Mesendoderm (in vitro differentiated cells): ENCODE results near the gene TOR1AIP2.
"Not testable (repeated sequence)": the region's sequence is repeated elsewhere in the genome, so short reads cannot be mapped to it uniquely, and the experiment has no call there.

ENCODE experiments used
- DNase-seq: peaks from one replicate; pipeline ENCODE4 v3.0.0; 2013
- H2AK5ac ChIP-seq: 2 replicates; pipeline ENCODE4 v1.6.1; 2013; ENCODE audit warnings: low read length, inconsistent platforms
- H2BK120ac ChIP-seq: 2 replicates; pipeline ENCODE4 v1.6.1; 2013; ENCODE audit warnings: low read depth, mild to moderate bottlenecking, low read length, moderate library complexity, mixed read lengths
- H2BK15ac ChIP-seq: replicated peaks from 2 replicates; pipeline ENCODE4 v1.6.1; 2013; ENCODE audit warnings: low read depth, mild to moderate bottlenecking, moderate library complexity
- H2BK5ac ChIP-seq: 2 replicates; pipeline ENCODE4 v1.6.1; 2013; ENCODE audit warnings: low read length, inconsistent platforms
- H3K18ac ChIP-seq: 2 replicates; pipeline ENCODE4 v1.6.1; 2013; ENCODE audit warnings: mild to moderate bottlenecking, low read length, mixed read lengths
- H3K23ac ChIP-seq: one replicate; pipeline ENCODE4 v1.6.1; 2013; ENCODE audit warnings: low read length
- H3K27ac ChIP-seq: 2 replicates; pipeline ENCODE4 v1.5.1; 2013; ENCODE audit warnings: low read depth, mild to moderate bottlenecking, inconsistent platforms, low read length, moderate library complexity
- H3K27me3 ChIP-seq: 2 replicates; pipeline ENCODE4 v1.6.1; 2013; ENCODE audit warnings: low read length, control low read depth, mild to moderate bottlenecking, inconsistent platforms; ENCODE audit not compliant: insufficient read depth, poor library complexity
- H3K36me3 ChIP-seq: 2 replicates; pipeline ENCODE4 v1.6.1; 2013; ENCODE audit warnings: low read length, inconsistent platforms; ENCODE audit not compliant: control insufficient read depth, insufficient read depth
- H3K4ac ChIP-seq: one replicate; pipeline ENCODE4 v1.6.1; 2013; ENCODE audit warnings: low read depth, mild to moderate bottlenecking, low read length, moderate library complexity
- H3K4me1 ChIP-seq: 2 replicates; pipeline ENCODE4 v1.6.1; 2013; ENCODE audit warnings: low read depth, low read length, inconsistent platforms; ENCODE audit not compliant: control insufficient read depth
- H3K4me2 ChIP-seq: 2 replicates; pipeline ENCODE4 v1.6.1; 2013; ENCODE audit warnings: low read length
- H3K4me3 ChIP-seq: 2 replicates; pipeline ENCODE4 v1.5.1; 2013; ENCODE audit warnings: mild to moderate bottlenecking, low read length
- H3K56ac ChIP-seq: one replicate; pipeline ENCODE4 v1.6.1; 2013; ENCODE audit warnings: low read length
- H3K79me1 ChIP-seq: 2 replicates; pipeline ENCODE4 v1.6.1; 2013; ENCODE audit warnings: low read length, inconsistent platforms
- H3K79me2 ChIP-seq: 2 replicates; pipeline ENCODE4 v1.6.1; 2013; ENCODE audit warnings: mild to moderate bottlenecking, low read length; ENCODE audit not compliant: control insufficient read depth, insufficient read depth
- H3K9ac ChIP-seq: 2 replicates; pipeline ENCODE4 v1.6.1; 2013; ENCODE audit warnings: low read length, inconsistent platforms
- H4K5ac ChIP-seq: one replicate; pipeline ENCODE4 v1.6.1; 2013; ENCODE audit warnings: low read length
- H4K8ac ChIP-seq: one replicate; pipeline ENCODE4 v1.6.1; 2013; ENCODE audit warnings: low read depth, mild to moderate bottlenecking, control low read depth, low read length, moderate library complexity
- WGBS: extraction: QIAGEN DNeasy Blood & Tissue Kit; methylation state at CpG from one replicate; pipeline ENCODE4 v1.1.7; 2013; ENCODE audit warnings: low lambda C conversion rate, missing lambda C conversion rate; ENCODE audit not compliant: insufficient coverage; ENCODE audit errors: extremely low coverage; 5-methylcytosine and 5-hydroxymethylcytosine counted together

The TOR1AIP2 gene

GRCh38 chr1:179866616-179867015 lies 11.0 kb downstream of the TOR1AIP2 start:
- Histone ChIP-seq H2BK120ac (no peak overlapping the region), H3K36me3 (peaks cover 11% of the 10 kb centered on the region), H3K4ac (no peak overlapping the region), H3K23ac (no peak overlapping the region), H3K79me1 (peaks cover 14% of the 10 kb centered on the region), H4K8ac (no peak overlapping the region), H3K18ac (no peak overlapping the region), H3K4me3 (no peak overlapping the region), H3K4me2 (no peak overlapping the region), H3K56ac (no peak overlapping the region), H3K79me2 (peaks cover 7% of the 10 kb centered on the region), H3K27ac (no peak overlapping the region), H2BK5ac (no peak overlapping the region), H3K27me3 (no peaks in the 10 kb centered on the region), H3K4me1 (no peaks in the 10 kb centered on the region), H2AK5ac (no peak overlapping the region), H4K5ac (no peak overlapping the region), H2BK15ac (no peak overlapping the region), H3K9ac (no peak overlapping the region)
- DNase-seq: peak; percentile 2
- no CpG with 5 or more reads among the region's 7 CpGs for WGBS

GRCh38 chr1:179865377-179865776 lies 12.2 kb downstream of the TOR1AIP2 start:
- Histone ChIP-seq H3K27me3 (no peaks in the 10 kb centered on the region), H3K4me1 (no peaks in the 10 kb centered on the region), H3K4me3 (no peak overlapping the region), H3K36me3 (peaks cover 11% of the 10 kb centered on the region), H3K79me2 (peaks cover 7% of the 10 kb centered on the region), H3K9ac (no peak overlapping the region), H2BK120ac (no peak overlapping the region), H4K5ac (no peak overlapping the region), H3K4ac (no peak overlapping the region), H2BK5ac (no peak overlapping the region), H3K4me2 (no peak overlapping the region), H3K56ac (no peak overlapping the region), H2BK15ac (no peak overlapping the region), H3K23ac (no peak overlapping the region), H4K8ac (no peak overlapping the region), H3K27ac (no peak overlapping the region), H2AK5ac (no peak overlapping the region), H3K79me1 (peaks cover 14% of the 10 kb centered on the region), H3K18ac (no peak overlapping the region)
- WGBS: no CpG with 5 or more reads among the region's 6 CpGs
- no peak for DNase-seq

- Histone ChIP-seq H3K4me2 (no peak overlapping the region), H3K27me3 (no peaks in the 10 kb centered on the region), H3K79me1 (peaks cover 9% of the 10 kb centered on the region), H4K5ac (no peak overlapping the region), H2AK5ac (no peak overlapping the region), H3K4me1 (no peaks in the 10 kb centered on the region), H3K9ac (no peak overlapping the region), H3K79me2 (peaks cover 2% of the 10 kb centered on the region), H2BK15ac (no peak overlapping the region), H3K23ac (no peak overlapping the region), H2BK120ac (no peak overlapping the region), H2BK5ac (no peak overlapping the region), H3K56ac (no peak overlapping the region), H3K4ac (no peak overlapping the region), H4K8ac (no peak overlapping the region), H3K18ac (no peak overlapping the region), H3K4me3 (no peak overlapping the region), H3K27ac (no peak overlapping the region), H3K36me3 (peaks cover 11% of the 10 kb centered on the region)
- no CpG with 5 or more reads among the region's 3 CpGs for WGBS
- DNase-seq: no peak
Observed at GRCh38 chr1:179860652-179861051, 17.0 kb downstream of the TOR1AIP2 start.

- H3K27ac ChIP-seq: no peak overlapping the region
- H3K4me2 ChIP-seq: no peak overlapping the region
- no peak overlapping the region for H3K23ac ChIP-seq
- no peak overlapping the region for H3K18ac ChIP-seq
- WGBS: no CpG with 5 or more reads among the region's 4 CpGs
- H3K79me2 ChIP-seq: no peaks in the 10 kb centered on the region
- H3K56ac ChIP-seq: no peak overlapping the region
- H3K9ac ChIP-seq: no peak overlapping the region
- H3K27me3 ChIP-seq: no peaks in the 10 kb centered on the region
- H2BK120ac ChIP-seq: no peak overlapping the region
- no peak overlapping the region for H3K4ac ChIP-seq
- H2BK5ac ChIP-seq: no peak overlapping the region
- H3K79me1 ChIP-seq: no peaks in the 10 kb centered on the region
- no peak overlapping the region for H3K4me3 ChIP-seq
- H2BK15ac ChIP-seq: no peak overlapping the region
- no peaks in the 10 kb centered on the region for H3K4me1 ChIP-seq
- DNase-seq: no peak
- no peak overlapping the region for H2AK5ac ChIP-seq
- no peak overlapping the region for H4K5ac ChIP-seq
- no peak overlapping the region for H4K8ac ChIP-seq
- no peaks in the 10 kb centered on the region for H3K36me3 ChIP-seq
Observed at GRCh38 chr1:179857009-179857408, 20.6 kb downstream of the TOR1AIP2 start.

GRCh38 chr1:179856296-179856695 lies 21.3 kb downstream of the TOR1AIP2 start:
- Histone ChIP-seq H3K79me2 (no peaks in the 10 kb centered on the region), H3K27me3 (no peaks in the 10 kb centered on the region), H3K4ac (no peak overlapping the region), H2AK5ac (no peak overlapping the region), H2BK120ac (no peak overlapping the region), H3K18ac (no peak overlapping the region), H4K5ac (no peak overlapping the region), H3K4me1 (no peaks in the 10 kb centered on the region), H2BK5ac (no peak overlapping the region), H3K36me3 (no peaks in the 10 kb centered on the region), H3K27ac (no peak overlapping the region), H3K56ac (no peak overlapping the region), H3K4me2 (no peak overlapping the region), H3K9ac (no peak overlapping the region), H4K8ac (no peak overlapping the region), H2BK15ac (no peak overlapping the region), H3K79me1 (no peaks in the 10 kb centered on the region), H3K4me3 (no peak overlapping the region), H3K23ac (no peak overlapping the region)
- DNase-seq: no peak
- WGBS: no CpG with 5 or more reads among the region's 2 CpGs

- H3K79me1 ChIP-seq, H2BK5ac ChIP-seq, H2BK120ac ChIP-seq, H2AK5ac ChIP-seq, H3K27ac ChIP-seq, H3K9ac ChIP-seq, H3K4ac ChIP-seq, H2BK15ac ChIP-seq, H3K79me2 ChIP-seq, DNase-seq, H3K4me3 ChIP-seq, H3K36me3 ChIP-seq, H3K23ac ChIP-seq, H3K4me2 ChIP-seq, H3K4me1 ChIP-seq, H3K18ac ChIP-seq, H4K5ac ChIP-seq, H4K8ac ChIP-seq, H3K56ac ChIP-seq, H3K27me3 ChIP-seq: not testable (repeated sequence)
- no CpG with 5 or more reads among the region's 4 CpGs for WGBS
Observed at GRCh38 chr1:179855831-179856230, 21.8 kb downstream of the TOR1AIP2 start.
